Activated T-helper 17 cell treated with anti-CD3 and anti-CD28 coated beads, Interleukin-2, amount 50 U/mL, for 72 hours (primary cell): ENCODE results near the gene TTC16. TPM values are rescaled to one million over a fixed set of nuclear protein-coding genes. Genes with fewer than 3 reads are reported as not detected.

Source experiments
- ATAC-seq: fragments of 150-1000 bp; cut with Tn5 transposase; replicated peaks from 2 replicates; pipeline ENCODE4 v1.10.0; 2021; ENCODE audit warnings: mild to moderate bottlenecking, moderate library complexity
- H3K27ac Mint-ChIP-seq: one replicate; pipeline ENCODE4 v1.8.0; 2022; ENCODE audit warnings: mixed read lengths
- H3K27me3 Mint-ChIP-seq: one replicate; pipeline ENCODE4 v1.8.0; 2022; ENCODE audit warnings: mixed read lengths
- H3K36me3 Mint-ChIP-seq: one replicate; pipeline ENCODE4 v1.8.0; 2022; ENCODE audit warnings: low read depth, mild to moderate bottlenecking, mixed read lengths
- H3K4me1 Mint-ChIP-seq: one replicate; pipeline ENCODE4 v1.8.0; 2022; ENCODE audit warnings: mixed read lengths
- H3K4me3 Mint-ChIP-seq: one replicate; pipeline ENCODE4 v1.8.0; 2022; ENCODE audit warnings: mild to moderate bottlenecking, mixed read lengths
- H3K9me3 Mint-ChIP-seq: one replicate; pipeline ENCODE4 v1.8.0; 2022; ENCODE audit warnings: mixed read lengths
- total RNA-seq, 2 donors: library from RNA; stranded (reverse); gene quantifications; one replicate each; pipeline ENCODE4 v1.2.3, GENCODE V29; 2022

Gene TTC16
- total RNA-seq, 2 donors from 2014 or later = 1.8 to 2.0 TPM

GRCh38 chr9:127706836-127707241, 9.0 kb upstream of the TTC16 start, which contains the start of gene CFAP157:
TSS of gene CFAP157 (plus strand) at chr9:127706988. CDS start at chr9:127707032, 44 bp downstream.
- Mint-ChIP-seq H3K4me1 (peaks cover 6% of the 10 kb centered on the region), H3K9me3 (no peaks in the 10 kb centered on the region), H3K27me3 (no peaks in the 10 kb centered on the region), H3K36me3 (no peaks in the 10 kb centered on the region), H3K27ac (peak within 1 kb of the TSS; percentile 75), H3K4me3 (peak within 1 kb of the TSS; percentile 26)
- no peak for ATAC-seq

- Mint-ChIP-seq H3K9me3 (no peaks in the 10 kb centered on the region), H3K27ac (peak overlapping the region; percentile 75), H3K4me1 (peaks cover 6% of the 10 kb centered on the region), H3K36me3 (no peaks in the 10 kb centered on the region), H3K4me3 (peak overlapping the region; percentile 26), H3K27me3 (no peaks in the 10 kb centered on the region)
- peak; percentile 98 for ATAC-seq
Measured at GRCh38 chr9:127707766-127708165, 8.1 kb upstream of the TTC16 start.

GRCh38 chr9:127708952-127709587, 6.8 kb upstream of the TTC16 start:
- ATAC-seq = no peak
- Mint-ChIP-seq H3K4me3 (no peak overlapping the region), H3K4me1 (peaks cover 6% of the 10 kb centered on the region), H3K36me3 (no peaks in the 10 kb centered on the region), H3K27ac (no peak overlapping the region), H3K9me3 (no peaks in the 10 kb centered on the region), H3K27me3 (no peaks in the 10 kb centered on the region)

- Mint-ChIP-seq H3K4me1 (peaks cover 6% of the 10 kb centered on the region), H3K36me3 (peaks cover 1% of the 10 kb centered on the region), H3K27ac (no peak overlapping the region), H3K9me3 (no peaks in the 10 kb centered on the region), H3K4me3 (no peak overlapping the region), H3K27me3 (no peaks in the 10 kb centered on the region)
- no peak for ATAC-seq
Measured at GRCh38 chr9:127710204-127710783, 5.6 kb upstream of the TTC16 start.

DNA sequence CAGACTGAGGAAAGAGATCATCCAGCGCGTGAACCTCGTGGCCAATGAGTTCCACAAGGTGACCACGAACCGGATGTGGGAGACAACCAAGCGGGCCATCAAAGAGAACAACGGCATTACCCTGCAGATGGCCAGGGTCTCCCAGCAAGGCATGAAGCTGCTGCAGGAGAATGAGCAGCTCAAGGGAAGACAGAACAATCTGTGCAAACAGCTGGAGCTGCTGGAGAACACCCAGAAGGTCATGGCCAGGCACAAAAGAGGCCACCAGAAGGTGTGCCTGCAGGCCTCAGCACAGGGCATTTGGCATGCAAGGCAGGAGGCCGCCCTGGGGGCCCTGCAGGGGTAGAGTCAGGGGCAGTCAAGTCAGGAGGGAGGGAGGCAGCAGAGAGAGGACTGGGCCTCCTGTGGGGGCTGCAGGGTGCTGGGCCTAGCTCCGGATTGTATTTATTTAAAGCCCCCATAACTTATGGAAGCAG, 4.6 kb upstream of the TTC16 start:
- Mint-ChIP-seq H3K27ac (peak overlapping the region; percentile 68), H3K36me3 (peaks cover 6% of the 10 kb centered on the region), H3K9me3 (no peaks in the 10 kb centered on the region), H3K4me3 (no peak overlapping the region), H3K27me3 (no peaks in the 10 kb centered on the region), H3K4me1 (peaks cover 15% of the 10 kb centered on the region)
- ATAC-seq = no peak

GRCh38 chr9:127711831-127712274, 4.0 kb upstream of the TTC16 start:
- Mint-ChIP-seq H3K4me3 (no peak overlapping the region), H3K4me1 (peaks cover 15% of the 10 kb centered on the region), H3K27me3 (no peaks in the 10 kb centered on the region), H3K36me3 (peaks cover 6% of the 10 kb centered on the region), H3K9me3 (no peaks in the 10 kb centered on the region), H3K27ac (no peak overlapping the region)
- ATAC-seq = no peak

DNA sequence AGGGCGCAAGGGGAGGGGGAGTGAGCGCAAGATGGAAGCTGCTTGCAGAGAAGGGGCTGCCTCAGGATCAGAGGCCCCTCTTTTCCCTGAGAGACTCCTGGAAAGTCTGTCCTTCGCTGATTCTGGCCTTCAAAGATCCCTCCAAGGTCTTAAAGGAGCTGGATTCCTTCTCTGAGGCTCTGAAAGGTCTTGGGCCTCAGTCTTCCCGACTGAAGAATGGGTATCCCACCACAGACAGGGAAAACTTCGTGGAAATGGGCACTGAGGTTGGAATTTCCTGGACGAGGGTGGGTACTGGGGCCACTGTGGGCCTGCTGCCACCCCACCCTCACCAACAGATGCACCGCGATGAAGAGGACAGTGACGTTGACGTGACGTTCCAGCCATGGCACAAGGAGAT, 3.5 kb upstream of the TTC16 start:
- H3K27ac Mint-ChIP-seq = no peak overlapping the region
- no peak overlapping the region for H3K4me3 Mint-ChIP-seq
- peaks cover 6% of the 10 kb centered on the region for H3K36me3 Mint-ChIP-seq
- peaks cover 15% of the 10 kb centered on the region for H3K4me1 Mint-ChIP-seq
- ATAC-seq = no peak
- no peaks in the 10 kb centered on the region for H3K27me3 Mint-ChIP-seq
- no peaks in the 10 kb centered on the region for H3K9me3 Mint-ChIP-seq

DNA sequence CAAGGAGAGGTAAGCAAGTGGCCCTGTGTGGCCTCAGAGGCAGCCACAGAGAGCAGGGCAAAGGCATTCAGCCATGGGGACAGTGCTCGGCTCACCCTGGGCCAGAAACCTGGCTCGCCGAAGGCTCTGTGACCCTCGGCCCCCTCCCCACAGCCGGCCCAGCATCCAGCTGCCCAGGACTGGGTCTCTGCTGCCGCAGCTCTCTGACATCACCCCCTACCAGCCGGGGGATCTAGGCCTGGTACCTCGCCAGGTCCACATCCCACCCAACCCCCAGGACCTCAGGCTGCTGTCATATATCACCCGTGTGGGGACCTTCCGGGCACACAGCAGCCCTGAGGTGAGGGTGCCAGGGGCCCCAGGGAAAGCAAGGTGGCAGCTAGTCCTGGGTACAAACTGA, 3.0 kb upstream of the TTC16 start:
- Mint-ChIP-seq H3K27me3 (no peaks in the 10 kb centered on the region), H3K4me1 (peaks cover 10% of the 10 kb centered on the region), H3K27ac (no peak overlapping the region), H3K36me3 (peaks cover 6% of the 10 kb centered on the region), H3K9me3 (no peaks in the 10 kb centered on the region), H3K4me3 (no peak overlapping the region)
- no peak for ATAC-seq

DNA sequence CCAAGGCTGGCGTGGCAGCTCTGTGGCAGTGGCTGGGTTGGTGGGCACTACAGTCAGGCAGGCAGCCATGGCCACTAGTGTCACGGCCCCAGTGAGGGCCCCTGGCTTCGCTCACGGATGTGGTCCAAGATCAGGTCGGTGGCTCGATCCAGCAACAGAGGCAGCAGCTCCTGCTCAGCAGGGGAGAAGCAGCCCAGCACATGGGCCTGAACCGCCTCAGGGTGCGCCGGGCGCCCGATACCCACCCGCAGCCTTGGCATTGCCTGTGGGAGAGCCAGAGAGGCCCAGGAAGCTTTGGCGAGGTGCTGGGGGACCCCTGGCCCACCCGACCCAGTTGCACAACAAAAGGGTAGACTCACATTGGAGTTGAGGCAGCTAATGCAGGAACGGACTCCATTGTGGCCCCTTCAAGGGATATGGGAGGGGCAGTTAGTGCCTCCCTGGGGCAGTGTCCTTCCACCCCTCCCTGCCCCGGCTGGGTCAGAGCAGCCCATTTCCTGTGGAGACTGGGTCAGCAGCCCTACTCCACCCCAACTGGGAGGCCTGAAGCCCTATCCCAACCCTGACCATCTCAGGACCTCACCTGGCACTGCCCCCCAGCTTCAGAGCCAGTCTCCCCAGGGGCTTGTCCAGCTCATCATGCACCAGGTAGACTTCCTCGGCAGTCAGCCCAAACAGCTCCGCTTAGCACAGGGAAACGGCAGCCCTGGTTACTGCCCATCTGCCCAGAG, 1.7 kb upstream of the TTC16 start:
- H3K4me3 Mint-ChIP-seq = peak overlapping the region; percentile 96
- H3K36me3 Mint-ChIP-seq = peaks cover 6% of the 10 kb centered on the region
- peaks cover 10% of the 10 kb centered on the region for H3K4me1 Mint-ChIP-seq
- H3K27me3 Mint-ChIP-seq = no peaks in the 10 kb centered on the region
- no peaks in the 10 kb centered on the region for H3K9me3 Mint-ChIP-seq
- no peak overlapping the region for H3K27ac Mint-ChIP-seq
- ATAC-seq = no peak

- Mint-ChIP-seq H3K4me3 (peak overlapping the region; percentile 96), H3K27me3 (no peaks in the 10 kb centered on the region), H3K27ac (peak overlapping the region; percentile 95), H3K36me3 (peaks cover 6% of the 10 kb centered on the region), H3K9me3 (no peaks in the 10 kb centered on the region), H3K4me1 (peaks cover 15% of the 10 kb centered on the region)
- peak; percentile 8 for ATAC-seq
Measured at GRCh38 chr9:127714951-127715469, 869 bp upstream of the TTC16 start.

GRCh38 chr9:127716412-127716811, 533 bp downstream of the TTC16 start:
- H3K36me3 Mint-ChIP-seq = peaks cover 6% of the 10 kb centered on the region
- peak overlapping the region; percentile 95 for H3K27ac Mint-ChIP-seq
- peaks cover 17% of the 10 kb centered on the region for H3K4me1 Mint-ChIP-seq
- H3K9me3 Mint-ChIP-seq = no peaks in the 10 kb centered on the region
- ATAC-seq = no peak
- no peaks in the 10 kb centered on the region for H3K27me3 Mint-ChIP-seq
- H3K4me3 Mint-ChIP-seq = peak overlapping the region; percentile 96

- peaks cover 17% of the 10 kb centered on the region for H3K4me1 Mint-ChIP-seq
- no peaks in the 10 kb centered on the region for H3K9me3 Mint-ChIP-seq
- ATAC-seq = no peak
- no peak overlapping the region for H3K27ac Mint-ChIP-seq
- H3K4me3 Mint-ChIP-seq = no peak overlapping the region
- H3K36me3 Mint-ChIP-seq = peaks cover 6% of the 10 kb centered on the region
- no peaks in the 10 kb centered on the region for H3K27me3 Mint-ChIP-seq
Measured at GRCh38 chr9:127717766-127718165, 1.9 kb downstream of the TTC16 start.

GRCh38 chr9:127720031-127720864, 4.4 kb downstream of the TTC16 start:
- H3K9me3 Mint-ChIP-seq = no peaks in the 10 kb centered on the region
- peaks cover 5% of the 10 kb centered on the region for H3K36me3 Mint-ChIP-seq
- peak overlapping the region; percentile 68 for H3K27ac Mint-ChIP-seq
- H3K4me1 Mint-ChIP-seq = peaks cover 17% of the 10 kb centered on the region
- no peaks in the 10 kb centered on the region for H3K27me3 Mint-ChIP-seq
- no peak for ATAC-seq
- peak overlapping the region; percentile 43 for H3K4me3 Mint-ChIP-seq

DNA sequence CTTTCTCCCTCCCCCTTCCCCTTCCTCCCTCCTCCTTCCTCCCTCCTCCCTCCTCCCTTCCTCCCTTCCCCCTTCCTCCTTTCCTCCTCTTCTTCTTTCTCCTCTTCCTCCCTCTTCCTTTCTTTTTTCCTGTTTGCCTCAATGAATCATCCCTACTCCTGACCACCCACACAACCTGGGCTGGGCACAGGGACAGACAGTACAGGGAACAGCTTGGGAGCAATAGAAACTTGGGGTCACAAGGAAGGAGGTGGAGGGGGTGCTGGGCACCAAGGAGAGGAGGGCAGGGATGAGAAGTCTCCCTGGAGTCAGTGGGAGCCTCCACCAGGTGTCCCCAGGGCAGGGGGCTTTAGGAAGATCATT, 5.0 kb downstream of the TTC16 start:
- Mint-ChIP-seq H3K27ac (peak overlapping the region; percentile 68), H3K4me1 (peaks cover 11% of the 10 kb centered on the region), H3K27me3 (no peaks in the 10 kb centered on the region), H3K9me3 (no peaks in the 10 kb centered on the region), H3K36me3 (no peaks in the 10 kb centered on the region), H3K4me3 (peak overlapping the region; percentile 43)
- ATAC-seq = no peak
